ENCODE measurements around the gene P2RY6. TPM values are rescaled to one million over a fixed set of nuclear protein-coding genes. Genes with fewer than 3 reads are reported as not detected.

The P2RY6 gene
- total and polyA plus RNA-seq, 2 experiments from 2014 or later = 0.76 to 0.99 TPM

DNA sequence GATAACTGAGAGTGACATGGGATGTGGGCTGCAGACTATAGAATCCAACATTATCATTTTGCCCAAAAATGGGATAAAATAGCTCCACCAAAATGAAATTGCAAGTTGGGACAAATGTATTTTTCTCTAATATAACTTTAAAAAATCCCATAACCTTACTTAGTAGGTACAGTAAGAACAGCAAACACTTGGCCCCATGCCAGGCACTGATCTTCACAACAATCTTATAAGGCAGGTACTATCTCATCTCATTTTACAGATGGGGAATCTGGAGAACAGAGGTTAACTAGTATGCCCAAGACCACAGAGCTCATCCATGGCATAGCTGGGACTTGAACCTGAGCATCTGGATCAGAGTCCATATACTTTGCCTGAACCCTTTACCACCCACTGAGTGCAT, 22.5 kb downstream of the P2RY6 start:
- in situ Hi-C loops (cut with MboI) = loop anchor here (25.0 kb wide), 1 partner anchor 457 kb away; no protein-coding TSS in a partner anchor
- no peak overlapping the region for H3K4me3 ChIP-seq
- H3K27me3 ChIP-seq (replicated peaks; ENCODE audit: insufficient read depth) = no peaks in the 10 kb centered on the region
- H3K4me2 ChIP-seq (ENCODE audit: unreplicated experiment) = peak overlapping the region; percentile 29
- H3K9me2 ChIP-seq (ENCODE audit: insufficient read depth) = no peaks in the 10 kb centered on the region
- H3K36me3 ChIP-seq (ENCODE audit: low read depth) = no peaks in the 10 kb centered on the region
- peak overlapping the region; percentile 55 for H3K27ac ChIP-seq
- no peak overlapping the region for H2AFZ ChIP-seq
- TF ChIP-seq EZH2phosphoT487 (IDR thresholded peaks at IDR 0.05; ENCODE audit: insufficient read depth, low read depth) (no peak), EZH2 (IDR thresholded peaks at IDR 0.05; ENCODE audit: insufficient read depth, poor library complexity, severe bottlenecking) (no peak)
- H3F3A ChIP-seq (ENCODE audit: insufficient read depth) = peaks cover 17% of the 10 kb centered on the region
- no peak for DNase-seq
- H4K20me1 ChIP-seq (ENCODE audit: insufficient read depth) = no peaks in the 10 kb centered on the region
- H3K4me1 ChIP-seq (ENCODE audit: insufficient read depth) = peaks cover 11% of the 10 kb centered on the region; the same call in 1 of the 2 replicates
- H3K79me2 ChIP-seq (ENCODE audit: insufficient read depth) = no peaks in the 10 kb centered on the region
- no peaks in the 10 kb centered on the region for H3K9me3 ChIP-seq (ENCODE audit: low read depth)
- H3K9ac ChIP-seq = peak overlapping the region; percentile 19; the same call in 1 of the 2 replicates

GRCh38 chr11:73295241-73295995, 23.3 kb downstream of the P2RY6 start:
- H3K9me2 ChIP-seq (ENCODE audit: insufficient read depth) = no peaks in the 10 kb centered on the region
- H3K27ac ChIP-seq = peak overlapping the region; percentile 55
- H3K9ac ChIP-seq = peak overlapping the region; percentile 19; the same call in 1 of the 2 replicates
- DNase-seq = peak; percentile 93
- WGBS, 2 experiments (ENCODE audit: low coverage in 1 of 2, low lambda C conversion rate in 2 of 2, missing lambda C conversion rate in 2 of 2) = 36 to 38% methylated on average over 12 of the region's 12 CpGs
- H3K79me2 ChIP-seq (ENCODE audit: insufficient read depth) = no peaks in the 10 kb centered on the region
- H3F3A ChIP-seq (ENCODE audit: insufficient read depth) = peaks cover 17% of the 10 kb centered on the region
- H3K4me3 ChIP-seq = no peak overlapping the region
- peak overlapping the region; percentile 23; the same call in 1 of the 2 replicates for H2AFZ ChIP-seq
- no peaks in the 10 kb centered on the region for H4K20me1 ChIP-seq (ENCODE audit: insufficient read depth)
- peak overlapping the region; percentile 29 for H3K4me2 ChIP-seq (ENCODE audit: unreplicated experiment)
- in situ Hi-C loops (cut with MboI) = loop anchor here (25.0 kb wide), 1 partner anchor 458 kb away; no protein-coding TSS in a partner anchor
- TF ChIP-seq EZH2 (IDR thresholded peaks at IDR 0.05; ENCODE audit: insufficient read depth, poor library complexity, severe bottlenecking) (no peak), EZH2phosphoT487 (IDR thresholded peaks at IDR 0.05; ENCODE audit: insufficient read depth, low read depth) (no peak)
- H3K27me3 ChIP-seq (replicated peaks; ENCODE audit: insufficient read depth) = no peaks in the 10 kb centered on the region
- no peaks in the 10 kb centered on the region for H3K9me3 ChIP-seq (ENCODE audit: low read depth)
- peaks cover 11% of the 10 kb centered on the region; the same call in 1 of the 2 replicates for H3K4me1 ChIP-seq (ENCODE audit: insufficient read depth)
- H3K36me3 ChIP-seq (ENCODE audit: low read depth) = no peaks in the 10 kb centered on the region

GRCh38 chr11:73295996-73296318, 23.8 kb downstream of the P2RY6 start:
- H3K4me3 ChIP-seq = no peak overlapping the region
- peaks cover 17% of the 10 kb centered on the region for H3F3A ChIP-seq (ENCODE audit: insufficient read depth)
- no peak overlapping the region for H2AFZ ChIP-seq
- H3K4me2 ChIP-seq (ENCODE audit: unreplicated experiment) = peak overlapping the region; percentile 29
- no peaks in the 10 kb centered on the region for H3K79me2 ChIP-seq (ENCODE audit: insufficient read depth)
- peak overlapping the region; percentile 55 for H3K27ac ChIP-seq
- no peaks in the 10 kb centered on the region for H3K9me3 ChIP-seq (ENCODE audit: low read depth)
- H3K27me3 ChIP-seq (replicated peaks; ENCODE audit: insufficient read depth) = no peaks in the 10 kb centered on the region
- peaks cover 11% of the 10 kb centered on the region; the same call in 1 of the 2 replicates for H3K4me1 ChIP-seq (ENCODE audit: insufficient read depth)
- WGBS, 2 experiments (ENCODE audit: low coverage in 1 of 2, low lambda C conversion rate in 2 of 2, missing lambda C conversion rate in 2 of 2) = 76 to 87% methylated on average over 3 of the region's 3 CpGs
- H4K20me1 ChIP-seq (ENCODE audit: insufficient read depth) = no peaks in the 10 kb centered on the region
- no peaks in the 10 kb centered on the region for H3K36me3 ChIP-seq (ENCODE audit: low read depth)
- in situ Hi-C loops (cut with MboI) = loop anchor here (25.0 kb wide), 1 partner anchor 459 kb away; no protein-coding TSS in a partner anchor
- no peak overlapping the region for H3K9ac ChIP-seq
- no peaks in the 10 kb centered on the region for H3K9me2 ChIP-seq (ENCODE audit: insufficient read depth)
- no peak for TF ChIP-seq EZH2 (IDR thresholded peaks at IDR 0.05; ENCODE audit: insufficient read depth, poor library complexity, severe bottlenecking)
- no peak for TF ChIP-seq EZH2phosphoT487 (IDR thresholded peaks at IDR 0.05; ENCODE audit: insufficient read depth, low read depth)
- no peak for DNase-seq

DNA sequence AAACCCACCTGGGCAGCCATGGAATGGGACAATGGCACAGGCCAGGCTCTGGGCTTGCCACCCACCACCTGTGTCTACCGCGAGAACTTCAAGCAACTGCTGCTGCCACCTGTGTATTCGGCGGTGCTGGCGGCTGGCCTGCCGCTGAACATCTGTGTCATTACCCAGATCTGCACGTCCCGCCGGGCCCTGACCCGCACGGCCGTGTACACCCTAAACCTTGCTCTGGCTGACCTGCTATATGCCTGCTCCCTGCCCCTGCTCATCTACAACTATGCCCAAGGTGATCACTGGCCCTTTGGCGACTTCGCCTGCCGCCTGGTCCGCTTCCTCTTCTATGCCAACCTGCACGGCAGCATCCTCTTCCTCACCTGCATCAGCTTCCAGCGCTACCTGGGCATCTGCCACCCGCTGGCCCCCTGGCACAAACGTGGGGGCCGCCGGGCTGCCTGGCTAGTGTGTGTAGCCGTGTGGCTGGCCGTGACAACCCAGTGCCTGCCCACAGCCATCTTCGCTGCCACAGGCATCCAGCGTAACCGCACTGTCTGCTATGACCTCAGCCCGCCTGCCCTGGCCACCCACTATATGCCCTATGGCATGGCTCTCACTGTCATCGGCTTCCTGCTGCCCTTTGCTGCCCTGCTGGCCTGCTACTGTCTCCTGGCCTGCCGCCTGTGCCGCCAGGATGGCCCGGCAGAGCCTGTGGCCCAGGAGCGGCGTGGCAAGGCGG, 24.5 kb downstream of the P2RY6 start:
- H3K4me1 ChIP-seq (ENCODE audit: insufficient read depth) = peaks cover 11% of the 10 kb centered on the region; the same call in 1 of the 2 replicates
- no peaks in the 10 kb centered on the region for H4K20me1 ChIP-seq (ENCODE audit: insufficient read depth)
- no peak overlapping the region for H3K9ac ChIP-seq
- H3K9me3 ChIP-seq (ENCODE audit: low read depth) = no peaks in the 10 kb centered on the region
- no peak overlapping the region for H3K4me2 ChIP-seq (ENCODE audit: unreplicated experiment)
- no peaks in the 10 kb centered on the region for H3K36me3 ChIP-seq (ENCODE audit: low read depth)
- no peak overlapping the region for H3K4me3 ChIP-seq
- H3F3A ChIP-seq (ENCODE audit: insufficient read depth) = peaks cover 17% of the 10 kb centered on the region
- in situ Hi-C loops (cut with MboI) = loop anchor here (25.0 kb wide), 1 partner anchor 459 kb away; no protein-coding TSS in a partner anchor
- no peak overlapping the region for H3K27ac ChIP-seq
- no peaks in the 10 kb centered on the region for H3K27me3 ChIP-seq (replicated peaks; ENCODE audit: insufficient read depth)
- no peak for DNase-seq
- H2AFZ ChIP-seq = no peak overlapping the region
- 94% methylated on average over 29 to 35 of the region's 35 CpGs for WGBS, 2 experiments (ENCODE audit: low coverage in 1 of 2, low lambda C conversion rate in 2 of 2, missing lambda C conversion rate in 2 of 2)
- no peaks in the 10 kb centered on the region for H3K9me2 ChIP-seq (ENCODE audit: insufficient read depth)
- TF ChIP-seq EZH2 (IDR thresholded peaks at IDR 0.05; ENCODE audit: insufficient read depth, poor library complexity, severe bottlenecking) (no peak), EZH2phosphoT487 (IDR thresholded peaks at IDR 0.05; ENCODE audit: insufficient read depth, low read depth) (no peak)
- H3K79me2 ChIP-seq (ENCODE audit: insufficient read depth) = no peaks in the 10 kb centered on the region

Measured in GM23248 (cell line).